Measurements from ENCODE around the gene MGA. TPM values are rescaled to one million over a fixed set of nuclear protein-coding genes. Genes with fewer than 3 reads are reported as not detected.

Gene MGA
- total RNA-seq, 1 experiment from 2014 or later, result 35.9 TPM

DNA sequence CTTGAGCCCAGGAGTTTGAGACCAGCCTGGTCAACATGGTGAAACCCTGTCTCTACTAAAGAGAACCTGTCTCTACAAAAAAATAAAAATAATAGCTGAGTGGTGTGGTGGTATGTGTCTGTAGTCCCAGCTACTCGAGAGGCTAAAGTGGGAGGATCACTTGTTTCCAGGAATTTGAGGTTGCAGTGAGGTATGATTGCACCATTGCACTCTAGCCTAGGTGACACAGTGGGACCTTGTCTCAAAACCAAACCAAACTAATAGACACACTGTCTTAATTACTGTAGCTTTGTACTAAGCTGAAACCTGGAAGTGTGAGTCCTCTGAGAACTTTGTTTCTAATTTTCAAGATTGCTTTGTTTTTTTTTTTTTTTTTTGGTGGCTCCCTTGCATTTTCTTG is 30.4 kb downstream of the MGA start:
- CTCF ChIA-PET, result interaction anchor here (0.6 to 1.0 kb wide), 2 partner anchors 72 to 133 kb away, joined by 3 read pairs; no protein-coding TSS in a partner anchor
- Mint-ChIP-seq H3K9me3 (no peaks in the 10 kb centered on the region), H3K4me1 (peaks cover 30% of the 10 kb centered on the region), H3K36me3 (no peaks in the 10 kb centered on the region), H3K27ac (peak overlapping the region; percentile 84), H3K4me3 (no peak overlapping the region), H3K27me3 (ENCODE audit: low read depth) (no peaks in the 10 kb centered on the region)
- POLR2A ChIA-PET, result interaction anchor here (1.0 kb wide), 1 partner anchor 83 kb away, joined by 3 read pairs; the partner anchor contains the start of gene MAPKBP1
- ATAC-seq, result no peak
- TF ChIP-seq, protein P1, sequence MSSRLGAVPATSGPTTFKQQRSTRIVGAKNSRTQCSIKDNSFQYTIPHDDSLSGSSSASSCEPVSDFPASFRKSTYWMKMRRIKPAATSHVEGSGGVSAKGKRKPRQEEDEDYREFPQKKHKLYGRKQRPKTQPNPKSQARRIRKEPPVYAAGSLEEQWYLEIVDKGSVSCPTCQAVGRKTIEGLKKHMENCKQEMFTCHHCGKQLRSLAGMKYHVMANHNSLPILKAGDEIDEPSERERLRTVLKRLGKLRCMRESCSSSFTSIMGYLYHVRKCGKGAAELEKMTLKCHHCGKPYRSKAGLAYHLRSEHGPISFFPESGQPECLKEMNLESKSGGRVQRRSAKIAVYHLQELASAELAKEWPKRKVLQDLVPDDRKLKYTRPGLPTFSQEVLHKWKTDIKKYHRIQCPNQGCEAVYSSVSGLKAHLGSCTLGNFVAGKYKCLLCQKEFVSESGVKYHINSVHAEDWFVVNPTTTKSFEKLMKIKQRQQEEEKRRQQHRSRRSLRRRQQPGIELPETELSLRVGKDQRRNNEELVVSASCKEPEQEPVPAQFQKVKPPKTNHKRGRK (CRISPR knock-in tag; IDR thresholded peaks at IDR 0.05; ENCODE audit: borderline replicate concordance), result no peak
- TF ChIP-seq CREM (CRISPR knock-in tag; IDR thresholded peaks at IDR 0.05), result no peak
- no peak for TF ChIP-seq IRF2 (CRISPR knock-in tag; IDR thresholded peaks at IDR 0.05; ENCODE audit: borderline replicate concordance, low read depth)
- no peak for TF ChIP-seq JAZF1 (CRISPR knock-in tag; IDR thresholded peaks at IDR 0.05)
- no peak for TF ChIP-seq ZNF121 (CRISPR knock-in tag; IDR thresholded peaks at IDR 0.05)
- TF ChIP-seq USF1 (CRISPR knock-in tag; IDR thresholded peaks at IDR 0.05), result no peak
- TF ChIP-seq, protein P2, sequence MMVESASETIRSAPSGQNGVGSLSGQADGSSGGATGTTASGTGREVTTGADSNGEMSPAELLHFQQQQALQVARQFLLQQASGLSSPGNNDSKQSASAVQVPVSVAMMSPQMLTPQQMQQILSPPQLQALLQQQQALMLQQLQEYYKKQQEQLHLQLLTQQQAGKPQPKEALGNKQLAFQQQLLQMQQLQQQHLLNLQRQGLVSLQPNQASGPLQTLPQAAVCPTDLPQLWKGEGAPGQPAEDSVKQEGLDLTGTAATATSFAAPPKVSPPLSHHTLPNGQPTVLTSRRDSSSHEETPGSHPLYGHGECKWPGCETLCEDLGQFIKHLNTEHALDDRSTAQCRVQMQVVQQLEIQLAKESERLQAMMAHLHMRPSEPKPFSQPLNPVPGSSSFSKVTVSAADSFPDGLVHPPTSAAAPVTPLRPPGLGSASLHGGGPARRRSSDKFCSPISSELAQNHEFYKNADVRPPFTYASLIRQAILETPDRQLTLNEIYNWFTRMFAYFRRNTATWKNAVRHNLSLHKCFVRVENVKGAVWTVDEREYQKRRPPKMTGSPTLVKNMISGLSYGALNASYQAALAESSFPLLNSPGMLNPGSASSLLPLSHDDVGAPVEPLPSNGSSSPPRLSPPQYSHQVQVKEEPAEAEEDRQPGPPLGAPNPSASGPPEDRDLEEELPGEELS (CRISPR knock-in tag; IDR thresholded peaks at IDR 0.05), result no peak
- no peak for TF ChIP-seq ZNF263 (CRISPR knock-in tag; IDR thresholded peaks at IDR 0.05; ENCODE audit: low read depth)
- TF ChIP-seq, protein P3, sequence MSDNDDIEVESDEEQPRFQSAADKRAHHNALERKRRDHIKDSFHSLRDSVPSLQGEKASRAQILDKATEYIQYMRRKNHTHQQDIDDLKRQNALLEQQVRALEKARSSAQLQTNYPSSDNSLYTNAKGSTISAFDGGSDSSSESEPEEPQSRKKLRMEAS (CRISPR knock-in tag; IDR thresholded peaks at IDR 0.05), result no peak
- no peak for DNase-seq (ENCODE audit: low spot score)

- Mint-ChIP-seq H3K4me1 (peaks cover 29% of the 10 kb centered on the region), H3K9me3 (no peaks in the 10 kb centered on the region), H3K4me3 (no peak overlapping the region), H3K27ac (peak overlapping the region; percentile 27), H3K27me3 (ENCODE audit: low read depth) (no peaks in the 10 kb centered on the region), H3K36me3 (no peaks in the 10 kb centered on the region)
- ATAC-seq (no peak), DNase-seq (ENCODE audit: low spot score) (no peak)
- POLR2A ChIA-PET, result no interaction called here
- no peak for TF ChIP-seq TEAD1 (CRISPR knock-in tag; IDR thresholded peaks at IDR 0.05)
- no peak for TF ChIP-seq ZNF396 (CRISPR knock-in tag; IDR thresholded peaks at IDR 0.05; ENCODE audit: borderline replicate concordance)
- TF ChIP-seq, protein P4, sequence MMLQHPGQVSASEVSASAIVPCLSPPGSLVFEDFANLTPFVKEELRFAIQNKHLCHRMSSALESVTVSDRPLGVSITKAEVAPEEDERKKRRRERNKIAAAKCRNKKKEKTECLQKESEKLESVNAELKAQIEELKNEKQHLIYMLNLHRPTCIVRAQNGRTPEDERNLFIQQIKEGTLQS (CRISPR knock-in tag; conservative IDR thresholded peaks at IDR 0.05), result no peak
- TF ChIP-seq ZNF219 (CRISPR knock-in tag; IDR thresholded peaks at IDR 0.05; ENCODE audit: borderline replicate concordance), result no peak
- no peak for TF ChIP-seq AFF4 (CRISPR knock-in tag; IDR thresholded peaks at IDR 0.05; ENCODE audit: borderline replicate concordance)
- no peak for TF ChIP-seq JUN (CRISPR knock-in tag; IDR thresholded peaks at IDR 0.05)
- TF ChIP-seq PRRX2 (CRISPR knock-in tag; IDR thresholded peaks at IDR 0.05), result no peak
- TF ChIP-seq RELA (CRISPR knock-in tag; IDR thresholded peaks at IDR 0.05; ENCODE audit: borderline replicate concordance), result no peak
- TF ChIP-seq NR3C1 (CRISPR knock-in tag; conservative IDR thresholded peaks at IDR 0.05; ENCODE audit: low read depth), result no peak
- TF ChIP-seq ESRRA (CRISPR knock-in tag; IDR thresholded peaks at IDR 0.05; ENCODE audit: borderline replicate concordance), result no peak
- TF ChIP-seq, protein P5, sequence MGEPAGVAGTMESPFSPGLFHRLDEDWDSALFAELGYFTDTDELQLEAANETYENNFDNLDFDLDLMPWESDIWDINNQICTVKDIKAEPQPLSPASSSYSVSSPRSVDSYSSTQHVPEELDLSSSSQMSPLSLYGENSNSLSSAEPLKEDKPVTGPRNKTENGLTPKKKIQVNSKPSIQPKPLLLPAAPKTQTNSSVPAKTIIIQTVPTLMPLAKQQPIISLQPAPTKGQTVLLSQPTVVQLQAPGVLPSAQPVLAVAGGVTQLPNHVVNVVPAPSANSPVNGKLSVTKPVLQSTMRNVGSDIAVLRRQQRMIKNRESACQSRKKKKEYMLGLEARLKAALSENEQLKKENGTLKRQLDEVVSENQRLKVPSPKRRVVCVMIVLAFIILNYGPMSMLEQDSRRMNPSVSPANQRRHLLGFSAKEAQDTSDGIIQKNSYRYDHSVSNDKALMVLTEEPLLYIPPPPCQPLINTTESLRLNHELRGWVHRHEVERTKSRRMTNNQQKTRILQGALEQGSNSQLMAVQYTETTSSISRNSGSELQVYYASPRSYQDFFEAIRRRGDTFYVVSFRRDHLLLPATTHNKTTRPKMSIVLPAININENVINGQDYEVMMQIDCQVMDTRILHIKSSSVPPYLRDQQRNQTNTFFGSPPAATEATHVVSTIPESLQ (CRISPR knock-in tag; IDR thresholded peaks at IDR 0.05), result no peak
- no peak for TF ChIP-seq PREB (CRISPR knock-in tag; IDR thresholded peaks at IDR 0.05; ENCODE audit: borderline replicate concordance)
- no peak for TF ChIP-seq ZNF317 (CRISPR knock-in tag; IDR thresholded peaks at IDR 0.05; ENCODE audit: borderline replicate concordance, low read depth)
- CTCF ChIA-PET, result interaction anchor here (1.2 kb wide), 1 partner anchor 213 kb away, joined by 5 read pairs; no protein-coding TSS in a partner anchor
Observed at GRCh38 chr15:41691471-41691870, 31.3 kb downstream of the MGA start.

All from WTC11 (cell line).